Fibroblast of skin of abdomen (primary cell): Measurements from ENCODE around the gene LSP1.

Experiments used
- DNase-seq: peaks from one replicate; pipeline ENCODE4 v3.0.0-alpha.2; 2013

The LSP1 gene

DNA sequence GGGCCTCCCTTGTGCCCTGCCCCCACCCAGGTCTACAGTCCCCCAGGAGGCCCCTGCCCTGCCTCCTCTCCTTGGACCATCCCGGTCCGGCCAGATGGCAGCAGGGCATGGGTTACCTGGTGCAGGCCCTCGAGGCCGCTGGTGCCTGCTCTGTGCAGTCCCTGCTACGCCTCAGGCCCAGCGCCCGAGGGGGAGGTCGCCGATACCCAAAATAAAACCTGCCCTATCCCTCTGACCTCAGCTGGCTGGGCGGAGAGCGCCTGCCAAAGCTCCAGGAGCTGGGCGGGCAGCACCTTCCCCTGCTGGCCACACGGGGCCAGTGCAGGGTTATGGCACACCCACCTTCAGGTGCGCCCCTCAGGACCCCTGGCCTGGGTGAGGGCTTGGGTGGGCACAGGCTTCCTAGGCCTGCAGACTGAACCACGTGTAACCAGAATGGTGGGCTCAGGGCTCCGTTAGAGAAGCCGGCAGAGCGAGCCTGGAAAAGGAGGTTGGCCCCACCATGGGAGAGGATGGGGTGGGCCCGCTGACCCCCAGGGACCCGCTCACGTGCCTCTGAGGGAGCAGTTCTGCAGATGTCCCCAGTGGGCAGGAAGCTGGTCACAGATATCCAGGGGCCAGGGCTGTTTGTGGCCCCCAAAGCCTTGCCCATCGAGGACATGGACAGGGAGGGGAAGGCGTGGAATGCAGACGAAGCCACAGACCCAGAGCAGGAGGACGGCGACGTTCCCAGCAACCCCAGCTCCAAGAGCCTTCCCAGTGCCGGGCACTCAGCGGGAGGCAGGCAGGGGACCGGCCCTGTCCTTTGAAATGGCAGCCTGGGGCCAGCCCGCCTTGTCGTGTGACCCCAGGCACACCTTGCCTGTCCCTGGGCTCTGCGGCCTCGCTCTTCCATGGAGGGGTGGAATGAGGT, 64.9 kb downstream of the LSP1 start:
- no peak for DNase-seq

DNA sequence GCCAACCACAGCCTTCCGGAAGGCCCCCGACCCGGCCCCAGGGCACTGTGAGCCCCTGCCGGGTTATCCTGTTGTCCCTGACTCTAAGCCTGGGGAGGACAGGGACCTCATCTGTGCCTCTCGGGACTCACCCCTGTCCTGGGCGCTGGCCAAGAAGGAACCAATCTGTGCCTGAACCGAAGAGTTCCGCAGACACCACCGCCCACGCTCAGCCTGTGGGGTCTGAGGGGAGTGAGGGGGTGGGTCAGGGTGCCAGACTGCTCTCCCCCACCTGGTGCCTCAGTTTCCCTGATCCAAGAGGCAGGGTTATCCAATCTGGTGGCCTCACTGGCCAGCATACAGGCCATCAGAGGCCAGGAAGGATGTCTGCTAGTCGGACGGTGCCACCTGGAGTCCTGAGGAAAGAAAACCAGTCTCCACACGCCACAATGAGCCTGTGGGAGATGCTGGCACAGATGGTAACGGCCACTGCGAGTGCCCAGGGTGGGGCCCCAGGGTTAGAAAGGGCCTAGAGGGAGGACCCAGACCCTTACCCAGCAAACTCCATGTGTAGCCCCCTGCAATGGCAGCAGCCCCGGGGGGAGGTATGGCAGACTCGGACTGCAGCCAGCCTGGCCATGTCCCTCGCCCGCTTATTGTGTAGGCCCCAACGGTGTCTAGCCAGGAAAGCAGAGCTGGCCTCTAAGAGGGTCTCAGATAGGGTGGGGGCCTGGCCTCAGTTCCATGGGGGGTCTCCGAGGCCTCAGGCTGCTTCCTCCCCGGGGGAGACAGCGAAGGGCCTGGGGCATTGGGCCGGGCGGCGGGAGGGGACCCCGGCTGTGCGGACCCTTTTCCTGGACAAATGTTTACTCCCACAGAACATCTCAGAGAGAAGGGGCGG, 65.8 kb downstream of the LSP1 start:
- no peak for DNase-seq

DNA sequence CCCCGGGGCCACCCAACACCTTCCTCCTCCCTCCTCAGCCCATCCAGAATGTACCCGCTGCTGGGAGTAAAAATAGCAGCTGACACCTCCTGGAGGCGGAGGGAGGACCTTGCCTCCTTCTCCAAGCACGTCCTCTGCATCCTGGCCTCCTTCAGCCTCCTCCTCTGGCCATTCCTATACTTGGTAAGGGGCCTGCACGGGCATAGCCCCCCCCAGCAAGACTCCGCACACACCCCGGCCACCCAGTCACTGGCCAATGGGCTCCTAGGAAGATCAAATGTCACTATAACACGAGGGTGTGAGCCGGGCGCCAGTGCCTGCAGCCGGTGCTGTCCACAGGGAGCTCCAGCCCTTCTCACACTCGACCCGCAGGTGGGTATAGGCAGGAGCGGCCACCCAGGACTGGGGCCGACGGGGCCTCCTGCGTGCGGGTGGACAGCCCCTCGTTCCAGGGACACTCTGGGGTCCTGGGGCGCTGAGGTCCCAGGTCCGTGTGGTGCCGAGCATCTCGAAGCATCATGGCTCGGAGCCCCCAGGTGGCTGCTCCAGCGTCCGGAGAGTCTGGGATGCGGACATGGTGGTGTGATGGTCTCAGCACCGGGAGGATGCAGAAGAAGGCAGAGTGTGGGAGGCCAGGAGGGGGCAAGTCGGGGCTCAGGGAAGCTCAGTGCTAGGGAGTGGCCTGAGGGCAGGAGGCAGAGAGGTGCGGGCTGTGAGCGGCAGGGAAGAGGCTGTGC, 66.7 kb downstream of the LSP1 start, which contains the start of gene TNNT3:
Gene TNNT3 (plus strand): TSS at position 313 of the 737 bp plus-strand sequence. CDS start 3,172 bp downstream, outside the sequence.
- no peak for DNase-seq

DNA sequence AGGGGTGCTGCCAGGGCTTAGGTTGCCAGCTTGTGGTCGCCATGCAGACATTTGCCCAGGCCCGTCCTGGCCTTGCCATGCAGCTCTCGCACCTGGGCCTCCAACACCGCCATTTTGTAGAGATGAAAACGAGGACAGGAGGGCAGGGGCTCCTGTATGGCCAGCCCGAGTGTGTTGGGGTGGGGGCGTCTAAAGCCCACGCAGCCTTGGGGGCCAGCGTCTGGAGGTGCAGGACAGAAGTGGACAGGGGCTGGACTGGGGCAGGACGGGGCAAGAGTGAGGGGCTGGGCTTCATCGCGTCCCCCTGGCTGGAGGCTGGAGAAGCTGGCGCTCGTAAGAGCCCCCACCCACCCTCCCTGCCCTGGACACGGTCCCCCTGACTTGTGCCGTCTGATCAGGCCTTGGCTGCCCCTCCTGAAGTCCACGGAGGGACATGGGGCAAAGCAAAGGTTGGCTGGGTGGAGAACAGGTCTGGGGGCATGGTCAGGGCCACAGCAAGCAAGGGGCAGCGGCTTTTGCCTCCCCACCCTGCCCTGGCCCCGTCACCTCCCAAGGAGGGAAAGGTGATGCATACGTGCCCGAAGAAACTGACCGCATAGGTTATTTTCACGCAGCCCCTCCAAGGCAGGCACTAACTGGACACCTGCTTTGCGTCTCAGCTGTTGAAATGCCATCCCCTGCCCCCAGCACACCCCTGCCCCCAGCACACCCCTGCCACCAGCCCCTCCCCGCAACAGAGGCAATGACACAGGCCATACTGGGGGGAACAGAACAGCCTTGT, 67.4 kb downstream of the LSP1 start:
- DNase-seq, result no peak

DNA sequence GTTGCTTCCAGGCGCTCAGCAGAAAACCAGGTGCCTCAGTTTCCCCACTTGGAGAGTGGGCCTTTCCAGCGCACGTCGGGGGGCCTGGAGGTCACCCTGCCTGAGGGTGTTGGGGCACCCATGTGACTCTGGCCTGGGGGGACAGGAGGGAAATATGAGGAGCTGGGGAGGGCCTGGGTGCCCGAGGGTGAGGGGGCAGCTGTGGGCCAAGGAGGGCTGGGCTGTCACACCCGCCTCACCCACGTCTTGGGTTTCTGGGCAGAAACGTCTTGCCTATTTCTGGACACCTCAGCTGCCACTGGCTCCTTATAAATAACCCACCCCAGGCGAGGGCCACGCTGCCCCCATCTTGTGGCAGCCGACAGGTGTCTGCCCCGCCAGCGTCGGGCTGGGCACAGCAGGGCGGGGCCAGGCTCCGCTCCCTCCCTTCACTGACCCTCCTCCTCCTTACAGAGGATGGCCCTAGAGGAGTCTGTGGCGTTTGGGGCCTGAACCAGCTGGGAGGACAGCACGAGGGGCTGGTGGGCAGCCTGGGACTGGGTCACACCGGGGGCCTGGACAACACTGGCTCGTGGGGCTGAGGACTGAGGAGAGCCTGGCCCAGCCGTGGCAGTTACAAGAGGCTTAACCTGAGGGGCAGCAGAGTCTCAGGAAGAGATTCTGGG, 68.2 kb downstream of the LSP1 start:
- DNase-seq, result no peak

DNA sequence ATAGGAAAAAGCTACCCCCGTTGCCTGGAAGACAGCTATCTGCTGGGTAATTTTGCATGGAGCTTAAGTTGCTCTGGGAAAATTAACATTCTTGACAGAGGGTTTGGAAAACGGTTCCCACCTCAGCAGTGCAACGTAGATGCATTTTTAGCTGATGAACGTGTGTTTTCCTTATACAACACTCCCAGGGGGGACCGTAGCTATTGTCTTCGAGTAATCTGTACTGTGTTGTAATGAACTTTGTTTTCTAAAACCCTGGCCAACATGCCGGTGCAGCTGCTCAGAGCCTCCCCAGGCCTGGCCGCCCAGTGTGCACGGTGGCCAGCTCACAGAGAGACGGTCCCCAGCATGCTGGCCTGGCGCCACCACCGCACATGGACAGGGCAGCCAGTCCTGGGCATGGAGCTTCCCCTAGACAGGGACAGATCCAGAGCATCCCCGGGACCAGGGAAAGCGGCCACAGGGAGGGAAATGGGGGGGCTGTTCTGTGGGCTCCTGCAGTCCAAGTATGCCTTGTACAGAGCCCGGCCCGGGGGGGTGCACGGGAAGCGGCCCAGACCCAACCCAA, 68.8 kb downstream of the LSP1 start:
- DNase-seq, result peak; percentile 37

DNA sequence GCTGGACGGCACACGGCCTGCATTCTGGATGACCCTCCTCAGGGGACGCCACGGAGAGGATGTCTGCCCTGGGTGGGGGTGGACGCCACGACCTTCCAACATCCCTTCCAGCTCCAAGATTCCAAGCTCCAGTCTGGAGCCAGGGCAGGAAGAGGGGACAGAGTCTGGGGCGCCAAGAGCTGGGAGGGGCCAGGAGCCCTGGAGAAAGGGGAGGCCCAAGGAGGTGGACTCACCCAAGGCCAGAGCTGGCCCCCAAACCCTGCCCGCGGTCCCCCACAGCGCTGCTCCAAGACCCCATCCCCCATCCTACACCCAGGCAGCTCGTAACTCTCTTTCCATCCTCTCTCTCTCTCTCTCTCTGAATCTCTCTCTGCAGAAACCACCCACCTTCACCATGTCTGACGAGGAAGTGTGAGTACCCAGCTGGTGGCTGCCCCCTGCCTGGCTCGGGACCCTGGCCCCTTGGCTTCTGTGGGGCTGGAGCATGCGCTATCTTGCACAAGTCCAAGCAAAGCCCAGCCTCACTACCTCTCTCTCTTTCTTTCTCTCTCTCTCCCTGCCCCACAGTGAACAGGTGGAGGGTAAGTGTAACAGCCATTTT, 69.7 kb downstream of the LSP1 start:
- no peak for DNase-seq

DNA sequence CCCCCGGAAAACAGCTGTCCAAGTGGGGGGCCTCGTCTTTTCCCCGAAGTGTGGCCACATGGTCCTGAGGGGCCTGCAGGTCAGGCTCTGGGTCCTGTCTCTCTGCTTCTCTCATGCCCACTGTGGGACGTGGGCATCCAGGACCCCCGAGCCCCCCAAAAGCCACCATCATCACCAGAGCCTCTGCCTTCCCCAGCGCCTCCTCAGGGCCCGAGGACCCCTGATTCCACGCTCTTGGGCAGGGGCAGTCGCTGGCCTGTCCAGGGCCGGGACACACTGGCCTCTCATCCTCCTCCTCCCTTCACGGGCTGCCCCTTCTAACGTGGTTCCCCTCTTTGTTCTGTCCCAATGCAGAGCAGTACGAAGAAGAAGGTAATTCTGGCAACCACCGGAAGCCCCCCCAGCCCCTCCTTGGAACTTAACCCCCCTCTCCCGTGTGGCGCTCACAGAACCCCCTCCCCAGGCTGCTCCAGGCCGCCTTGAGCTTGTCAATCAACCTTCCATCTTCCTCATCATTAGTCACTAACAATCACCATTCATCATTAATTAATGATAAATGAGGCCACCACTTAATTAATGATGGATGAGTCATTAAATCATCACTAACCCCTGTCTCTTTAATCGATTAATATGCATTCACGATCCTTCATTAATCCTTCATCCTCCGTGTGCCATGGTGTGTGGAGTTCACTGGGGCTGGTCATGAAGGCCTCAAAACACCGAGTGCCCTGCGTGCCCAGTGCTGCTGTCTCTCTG, 70.5 kb downstream of the LSP1 start:
- DNase-seq, result no peak

DNA sequence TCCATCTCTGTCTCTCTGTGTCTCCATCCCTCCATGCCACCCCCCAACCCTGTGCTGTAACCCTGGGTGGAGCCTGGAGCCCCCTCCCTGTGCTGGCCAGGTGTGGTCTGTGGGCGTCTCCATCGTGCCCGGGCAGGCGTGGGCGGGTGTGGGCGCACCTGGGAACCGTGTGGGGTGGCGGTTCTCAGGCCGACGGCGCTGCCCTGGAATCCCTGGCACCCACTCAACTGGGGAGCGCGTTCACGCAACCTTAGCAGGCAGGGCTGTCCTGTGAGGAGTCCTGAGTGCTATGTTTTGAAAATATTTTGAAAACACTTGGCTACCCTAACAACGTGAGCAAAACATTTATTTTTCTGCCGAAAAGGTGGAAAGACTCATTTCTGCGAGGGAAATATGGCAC, 71.3 kb downstream of the LSP1 start:
- no peak for DNase-seq

DNA sequence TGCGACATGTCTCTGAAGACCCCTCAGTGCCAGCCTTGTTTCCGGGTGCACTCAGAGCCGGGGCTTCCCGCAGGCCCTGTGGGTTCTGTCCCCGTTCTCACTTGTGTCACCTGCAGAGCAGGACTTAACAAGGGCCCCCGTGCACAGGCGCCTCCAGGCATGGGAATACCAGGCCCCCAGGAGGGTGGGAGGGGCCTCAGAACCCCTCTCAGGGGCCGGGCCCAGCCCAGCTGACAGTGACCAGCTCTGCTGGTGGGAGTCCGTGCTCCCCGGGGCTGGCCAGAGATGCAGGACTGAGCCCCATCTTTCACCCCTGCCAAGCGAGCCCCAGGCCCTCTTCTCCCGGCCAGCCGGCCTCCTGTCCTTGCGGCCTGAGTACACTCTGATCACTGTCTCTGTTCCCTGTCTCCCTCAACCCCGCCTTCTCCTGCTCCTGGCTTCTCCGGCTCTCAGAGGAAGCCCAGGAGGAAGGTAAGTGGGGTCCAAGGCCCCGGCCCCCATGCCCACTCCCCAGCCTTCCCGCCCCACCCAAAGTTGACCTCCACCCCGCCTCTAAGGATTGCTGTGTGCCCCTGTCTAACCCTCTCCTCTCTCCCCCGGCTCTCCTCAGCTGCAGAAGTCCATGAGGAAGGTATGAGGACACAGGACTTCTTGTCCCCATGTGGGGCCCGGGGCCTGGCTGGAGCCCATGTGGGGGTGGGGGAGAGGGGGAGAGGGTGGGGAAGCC, 71.9 kb downstream of the LSP1 start:
- no peak for DNase-seq

DNA sequence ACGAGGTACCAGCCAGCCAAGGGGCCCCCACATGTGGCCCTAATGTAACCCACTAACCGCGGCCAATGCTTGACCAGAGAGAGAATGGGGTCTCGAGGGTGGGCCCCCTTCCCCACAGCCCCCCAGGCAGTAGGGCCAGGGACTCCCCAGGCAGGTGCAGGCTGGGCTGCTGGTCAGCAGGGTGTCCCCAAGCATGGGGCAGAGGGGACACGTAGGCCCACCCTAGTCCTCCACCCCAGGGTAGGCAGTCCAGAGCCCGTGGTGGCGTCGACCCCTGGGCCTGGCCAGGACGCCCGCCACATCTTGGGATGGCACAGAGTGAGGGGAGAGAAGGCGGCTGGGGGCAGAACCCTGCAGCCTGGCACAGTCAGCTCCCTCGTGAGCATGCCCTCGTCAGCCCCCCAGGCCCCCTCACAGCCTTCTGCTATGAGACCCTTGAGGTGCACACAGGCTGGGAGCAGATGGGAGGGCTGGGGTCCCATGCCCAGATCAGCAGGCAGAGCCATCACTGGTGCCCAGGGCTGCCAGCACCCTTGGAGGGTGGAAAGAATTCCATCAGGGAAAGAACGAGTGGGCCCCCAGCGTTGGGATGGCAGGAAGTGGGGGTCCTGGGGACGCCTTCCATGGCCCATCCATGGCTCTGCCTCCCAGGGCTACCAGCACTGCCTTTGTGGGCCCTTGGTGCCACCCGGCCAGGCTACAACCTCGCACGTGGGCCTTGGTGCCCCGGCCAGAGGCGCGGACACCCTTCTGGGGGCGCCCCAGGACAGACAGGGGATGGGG, 72.7 kb downstream of the LSP1 start:
- DNase-seq, result no peak

DNA sequence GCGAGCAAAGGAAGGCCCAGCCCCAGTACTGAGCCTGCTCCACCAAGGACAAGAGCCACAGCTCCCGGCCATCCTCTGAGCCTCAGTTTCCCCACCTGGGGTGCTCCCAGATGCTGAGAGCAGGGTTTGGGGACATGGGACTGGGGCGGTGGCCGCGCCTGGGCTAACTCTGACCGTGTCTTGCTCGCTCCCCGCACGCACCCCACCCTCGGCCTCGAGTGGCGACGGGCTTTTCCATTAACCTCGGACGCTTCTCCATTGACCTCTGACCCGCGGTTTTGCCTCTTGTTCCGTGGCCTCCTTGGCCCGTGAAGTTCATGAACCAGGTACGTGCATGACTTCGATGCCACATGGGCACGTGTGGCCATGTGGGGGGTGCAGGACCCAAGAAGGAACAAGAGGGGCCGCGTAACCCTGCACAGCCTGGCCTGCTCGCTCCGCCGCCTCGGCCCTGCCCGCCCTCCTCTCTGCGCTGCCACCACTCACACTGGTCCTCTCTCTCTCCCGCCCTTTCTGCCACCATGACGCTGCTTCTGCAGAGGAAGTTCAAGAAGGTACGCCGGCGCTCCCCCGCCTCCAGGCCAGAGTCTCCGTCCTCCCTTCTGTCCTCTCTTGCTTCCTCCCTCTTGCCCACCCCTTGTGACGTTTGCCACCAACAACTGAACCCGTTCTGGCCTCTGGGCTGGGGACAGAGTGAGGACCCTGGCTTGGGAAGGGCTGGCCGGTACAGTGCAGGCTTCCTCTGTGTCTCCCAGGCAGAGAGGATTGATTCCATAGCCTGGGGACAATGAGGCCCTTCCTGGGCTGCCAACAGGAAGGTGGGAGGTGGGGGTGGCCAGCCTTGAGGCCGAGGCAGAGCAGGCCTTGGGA, 73.5 kb downstream of the LSP1 start:
- DNase-seq, result no peak

DNA sequence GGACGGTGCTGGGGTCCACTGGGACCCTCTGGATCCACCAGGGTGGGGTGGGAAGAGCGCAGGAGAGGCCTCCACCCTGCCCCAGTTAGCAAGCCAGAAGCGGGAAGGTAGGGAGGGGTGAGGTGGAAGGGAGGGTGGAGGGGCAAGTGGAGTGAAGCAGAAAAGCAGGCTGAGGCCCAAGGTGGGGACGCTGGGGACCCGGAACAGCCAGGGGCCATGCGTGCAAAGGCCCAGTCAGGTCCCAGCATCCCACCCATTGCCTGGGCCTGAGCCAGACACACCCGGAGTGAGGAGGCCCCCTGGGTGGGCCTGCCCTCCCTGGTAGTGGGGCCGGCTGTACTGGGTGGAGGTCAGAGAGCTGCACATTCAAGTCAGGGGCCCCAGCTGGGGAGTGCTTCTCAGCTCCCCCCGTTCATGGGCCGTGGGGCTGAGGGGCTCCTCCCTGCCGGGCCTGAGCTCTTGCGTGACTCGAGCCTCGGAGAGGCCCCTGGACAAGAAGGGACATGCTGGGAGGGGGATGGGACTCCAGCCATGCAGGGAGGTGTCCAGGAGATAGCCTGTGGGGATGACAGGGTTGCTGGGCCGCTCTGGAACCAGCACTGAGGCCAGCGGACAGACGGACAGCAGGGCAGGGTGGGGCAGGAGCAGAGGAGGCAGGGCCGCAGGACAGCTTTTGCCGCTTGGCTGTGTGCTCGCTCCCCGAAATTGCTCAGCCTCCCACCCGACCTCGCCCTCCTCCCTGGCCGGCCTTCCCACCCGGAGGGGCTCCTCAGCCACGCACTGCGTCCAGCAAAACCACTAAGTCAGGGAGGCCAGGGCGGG, 74.4 kb downstream of the LSP1 start:
- no peak for DNase-seq

DNA sequence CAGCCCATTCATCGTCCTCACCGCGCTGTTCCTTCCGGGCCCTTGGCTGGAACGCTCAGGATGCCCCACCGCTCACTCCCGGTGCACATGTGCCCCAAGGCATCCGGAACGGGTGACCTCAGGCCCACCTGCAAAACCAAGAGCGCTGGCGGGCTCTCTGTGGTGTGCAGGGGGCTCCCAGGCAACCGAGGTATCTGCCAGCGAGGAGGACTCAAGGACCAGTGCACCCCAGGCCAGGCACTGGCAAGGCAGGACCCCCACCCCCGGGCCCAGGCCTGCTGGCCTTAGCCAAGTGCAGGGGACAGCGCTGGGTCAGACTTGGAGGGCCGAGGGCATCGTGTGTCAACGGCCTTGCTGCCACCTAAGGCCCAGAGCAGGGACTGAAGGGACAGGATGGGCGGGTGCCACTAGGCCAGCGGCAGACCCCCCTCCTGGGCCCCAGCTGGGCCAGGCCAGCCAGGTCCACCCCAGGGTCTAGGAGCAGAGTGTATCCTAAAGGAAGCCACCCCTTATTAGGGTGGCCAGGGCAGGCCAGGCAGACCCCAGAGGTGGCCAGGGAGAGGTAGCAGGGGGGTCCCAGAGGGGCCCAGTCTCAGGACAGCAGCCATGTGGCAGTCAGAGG, 75.1 kb downstream of the LSP1 start:
- no peak for DNase-seq

DNA sequence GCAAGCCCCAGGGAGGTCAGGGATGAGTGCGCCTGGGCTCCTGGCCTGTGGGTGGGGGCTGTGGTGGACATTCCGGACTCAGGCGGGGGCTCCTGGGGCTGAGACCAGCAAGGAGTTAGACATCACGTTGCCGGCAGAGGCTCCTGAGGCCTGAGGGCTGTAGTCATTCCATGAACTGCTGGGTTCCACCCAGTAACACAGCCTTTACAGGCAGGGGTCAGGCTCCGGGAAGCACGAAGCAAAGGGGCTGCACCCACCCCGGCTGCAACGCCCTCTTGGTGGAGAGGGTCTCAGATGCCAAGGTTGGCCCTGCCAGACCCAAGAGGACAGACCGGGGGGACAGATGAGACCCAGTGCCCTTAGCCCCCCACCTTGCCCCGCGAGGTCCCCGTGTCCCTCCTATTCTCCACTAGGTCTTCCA, 75.6 kb downstream of the LSP1 start:
- DNase-seq, result no peak
